ENCODE data around the gene RFT1. TPM values are rescaled to one million over a fixed set of nuclear protein-coding genes. Genes with fewer than 3 reads are reported as not detected.

The RFT1 gene
- total RNA-seq, 6 experiments from 2014 or later = 9.3 to 12.4 (median 10.4) TPM

- Histone ChIP-seq H3K4me3 (no peak overlapping the region), H3K27ac (peak overlapping the region in 2 of 3 donors; percentile 9 to 64), H3K36me3 (no peaks in the 10 kb centered on the region), H3K4me1 (peaks cover 0 to 59% (median 15%) of the 10 kb centered on the region in 4 donors), H3K27me3 (no peaks in the 10 kb centered on the region), H3K9me3 (no peaks in the 10 kb centered on the region)
- intact Hi-C loops (cut with DNase I) = no loop called here
- TF ChIP-seq CTCF (IDR thresholded peaks at IDR 0.05) (no peak), POLR2A (IDR thresholded peaks at IDR 0.05) (no peak)
- DNase-seq (no peak), ATAC-seq (peak; percentile 65 to 73 (median 69))
Observed at GRCh38 chr3:53040351-53040820, 89.8 kb downstream of the RFT1 start.

- no peaks in the 10 kb centered on the region for H3K27me3 ChIP-seq
- TF ChIP-seq CTCF (IDR thresholded peaks at IDR 0.05) (no peak), POLR2A (IDR thresholded peaks at IDR 0.05) (no peak)
- no peak for DNase-seq
- 21% methylated on average over 2 of the region's 2 CpGs for WGBS (ENCODE audit: insufficient coverage, low coverage, low lambda C conversion rate, missing lambda C conversion rate)
- peaks cover 0 to 66% (median 15%) of the 10 kb centered on the region in 4 donors for H3K4me1 ChIP-seq
- no peak overlapping the region for H3K4me3 ChIP-seq
- H3K36me3 ChIP-seq = no peaks in the 10 kb centered on the region
- H3K27ac ChIP-seq = peak overlapping the region in 1 of 3 donors; percentile 27
- intact Hi-C loops (cut with DNase I) = no loop called here
- H3K9me3 ChIP-seq = no peaks in the 10 kb centered on the region
- ATAC-seq = peak in 3 of 4 donors; percentile 11 to 33 (median 17)
Observed at GRCh38 chr3:53039376-53039752, 90.9 kb downstream of the RFT1 start.

- TF ChIP-seq CTCF (IDR thresholded peaks at IDR 0.05) = no peak
- no peak for TF ChIP-seq POLR2A (IDR thresholded peaks at IDR 0.05)
- H3K9me3 ChIP-seq = no peaks in the 10 kb centered on the region
- H3K27me3 ChIP-seq = no peaks in the 10 kb centered on the region
- H3K36me3 ChIP-seq = no peaks in the 10 kb centered on the region
- ATAC-seq (peak; percentile 32 to 45 (median 36)), DNase-seq (no peak)
- peak overlapping the region in 1 of 3 donors; percentile 27 for H3K27ac ChIP-seq
- 40% methylated on average over 5 of the region's 5 CpGs for WGBS (ENCODE audit: insufficient coverage, low coverage, low lambda C conversion rate, missing lambda C conversion rate)
- intact Hi-C loops (cut with DNase I) = no loop called here
- H3K4me1 ChIP-seq = peaks cover 0 to 60% (median 14%) of the 10 kb centered on the region in 4 donors
- H3K4me3 ChIP-seq = no peak overlapping the region
Observed at GRCh38 chr3:53038679-53039375, 91.4 kb downstream of the RFT1 start.

Other genes with a start within 250 kb of the RFT1 start
- 10 to 100 TPM; 17.4 to 48.5 (median 33.8) TPM for gene STIMATE, start 232.9 kb downstream of the RFT1 start, total RNA-seq
- 10 to 100 TPM in 4 of 6 experiments, 1 to 10 TPM in 2; 9.2 to 14.0 (median 10.7) TPM for gene SFMBT1, start 84.4 kb downstream of the RFT1 start, total RNA-seq
- 1 to 10 TPM; 3.5 to 8.3 (median 5.1) TPM for gene PRKCD, start 30.8 kb upstream of the RFT1 start, total RNA-seq
- 100 to 1,000 TPM in 5 of 6 experiments, 10 to 100 TPM in 1; 98.9 to 257 (median 146) TPM for gene TKT, start 125.6 kb upstream of the RFT1 start, total RNA-seq
- 10 to 100 TPM in 1 of 6 experiments, 1 to 10 TPM in 5; 5.7 to 12.1 (median 7.1) TPM for gene DCP1A, start 217.1 kb upstream of the RFT1 start, total RNA-seq